ENCODE results near the gene TMEM117. TPM values are rescaled to one million over a fixed set of nuclear protein-coding genes. Genes with fewer than 3 reads are reported as not detected.
"Not testable (repeated sequence)": the region's sequence is repeated elsewhere in the genome, so short reads cannot be mapped to it uniquely, and the experiment has no call there.

The TMEM117 gene
- total and polyA plus RNA-seq, 2 donors (not counting 3 experiments of a cell fraction or from before 2014, with no cell fraction given): 1.2 to 3.8 TPM

GRCh38 chr12:44036875-44037443 lies 201.1 kb downstream of the TMEM117 start:
- FAIRE-seq (no peak), DNase-seq (ENCODE audit: low read depth, low spot score) (no peak)
- Histone ChIP-seq H3K27ac (ENCODE audit: insufficient read depth, low read depth, low read length) (no peak overlapping the region), H3K4me2 (ENCODE audit: insufficient read depth, low read length) (no peak overlapping the region), H3K9me3 (replicated peaks; ENCODE audit: control insufficient read depth, insufficient read depth, low read length) (no peaks in the 10 kb centered on the region), H4K20me1 (replicated peaks; ENCODE audit: control insufficient read depth, extremely low read depth, insufficient read depth, low read length) (no peaks in the 10 kb centered on the region), H3K9ac (replicated peaks; ENCODE audit: extremely low read depth, insufficient read depth, low read length) (no peak overlapping the region), H3K79me2 (ENCODE audit: control insufficient read depth, insufficient read depth, low read length) (no peaks in the 10 kb centered on the region), H3K36me3 (ENCODE audit: control insufficient read depth in 2 of 2, extremely low read depth in 1 of 2, insufficient read depth in 2 of 2, low read length in 2 of 2) (no peaks in the 10 kb centered on the region), H3K9me1 (replicated peaks; ENCODE audit: control insufficient read depth, extremely low read depth, insufficient read depth, low read length) (no peaks in the 10 kb centered on the region), H3K4me1 (ENCODE audit: control insufficient read depth, extremely low read depth, insufficient read depth, low read length) (no peaks in the 10 kb centered on the region), H3K4me3 (replicated peaks in 1 of 3; ENCODE audit: insufficient read depth in 1 of 3, low read depth in 1 of 3, low read length in 3 of 3) (no peak overlapping the region), H2AFZ (ENCODE audit: low read depth, low read length) (no peak overlapping the region), H3K27me3 (ENCODE audit: control insufficient read depth in 2 of 2, insufficient read depth in 2 of 2, low read length in 2 of 2) (no peaks in the 10 kb centered on the region)
- BruUV-seq (replicated peaks): no TSS peak
- CTCF ChIA-PET: no interaction called here
- intact Hi-C loops (cut with micrococcal nuclease) (no loop called here), dilution Hi-C loops (cut with MboI; ENCODE audit: extremely low pct_ligation_motif_present, low sequenced_read_pairs) (no loop called here)
- no peak for TF ChIP-seq JUN (IDR thresholded peaks at IDR 0.05; ENCODE audit: borderline replicate concordance, insufficient read depth, insufficient read length, low read depth)
- TF ChIP-seq FOS (IDR thresholded peaks at IDR 0.05; ENCODE audit: borderline replicate concordance, insufficient read depth, low read length): no peak
- TF ChIP-seq EZH2 (IDR thresholded peaks at IDR 0.05; ENCODE audit: borderline replicate concordance, low read depth, low read length, severe bottlenecking): no peak
- POLR2A ChIA-PET: no interaction called here

GRCh38 chr12:44038411-44038810 lies 202.5 kb downstream of the TMEM117 start:
- intact Hi-C loops (cut with micrococcal nuclease) (no loop called here), dilution Hi-C loops (cut with MboI; ENCODE audit: extremely low pct_ligation_motif_present, low sequenced_read_pairs) (no loop called here)
- no peaks in the 10 kb centered on the region for H3K9me3 ChIP-seq (replicated peaks; ENCODE audit: control insufficient read depth, insufficient read depth, low read length)
- ChIA-PET POLR2A (no interaction called here), CTCF (no interaction called here)
- DNase-seq (ENCODE audit: low read depth, low spot score) (no peak), FAIRE-seq (no peak)
- no peaks in the 10 kb centered on the region for H3K4me1 ChIP-seq (ENCODE audit: control insufficient read depth, extremely low read depth, insufficient read depth, low read length)
- TF ChIP-seq MYC (IDR thresholded peaks at IDR 0.05; ENCODE audit: low read depth, low read length): no peak
- no peak for TF ChIP-seq EZH2 (IDR thresholded peaks at IDR 0.05; ENCODE audit: borderline replicate concordance, low read depth, low read length, severe bottlenecking)
- TF ChIP-seq CTCF (IDR thresholded peaks at IDR 0.05; ENCODE audit: extremely low read depth in 1 of 2, insufficient read depth in 1 of 2, low read depth in 1 of 2, low read length in 2 of 2): no peak
- no peak for TF ChIP-seq FOS (IDR thresholded peaks at IDR 0.05; ENCODE audit: borderline replicate concordance, insufficient read depth, low read length)
- TF ChIP-seq POLR2A (IDR thresholded peaks at IDR 0.05; ENCODE audit: low read depth, low read length): no peak
- no peak for TF ChIP-seq JUN (IDR thresholded peaks at IDR 0.05; ENCODE audit: borderline replicate concordance, insufficient read depth, insufficient read length, low read depth)
- TF ChIP-seq MAX (IDR thresholded peaks at IDR 0.05; ENCODE audit: insufficient read depth, insufficient read length): no peak
- no peak for TF ChIP-seq POLR2AphosphoS5 (IDR thresholded peaks at IDR 0.05; ENCODE audit: insufficient read depth, low read depth, low read length)
- TF ChIP-seq GATA2 (IDR thresholded peaks at IDR 0.05; ENCODE audit: insufficient read depth, insufficient read length, low read depth, low read length): no peak
- H3K4me2 ChIP-seq (ENCODE audit: insufficient read depth, low read length): no peak overlapping the region
- no peaks in the 10 kb centered on the region for H4K20me1 ChIP-seq (replicated peaks; ENCODE audit: control insufficient read depth, extremely low read depth, insufficient read depth, low read length)
- no TSS peak for BruUV-seq (replicated peaks)
- no peak overlapping the region for H3K4me3 ChIP-seq (replicated peaks in 1 of 3; ENCODE audit: insufficient read depth in 1 of 3, low read depth in 1 of 3, low read length in 3 of 3)
- no peak overlapping the region for H2AFZ ChIP-seq (ENCODE audit: low read depth, low read length)
- no peaks in the 10 kb centered on the region for H3K27me3 ChIP-seq (ENCODE audit: control insufficient read depth in 2 of 2, insufficient read depth in 2 of 2, low read length in 2 of 2)
- H3K9me1 ChIP-seq (replicated peaks; ENCODE audit: control insufficient read depth, extremely low read depth, insufficient read depth, low read length): no peaks in the 10 kb centered on the region
- H3K9ac ChIP-seq (replicated peaks; ENCODE audit: extremely low read depth, insufficient read depth, low read length): no peak overlapping the region
- H3K79me2 ChIP-seq (ENCODE audit: control insufficient read depth, insufficient read depth, low read length): no peaks in the 10 kb centered on the region
- no peaks in the 10 kb centered on the region for H3K36me3 ChIP-seq (ENCODE audit: control insufficient read depth in 2 of 2, extremely low read depth in 1 of 2, insufficient read depth in 2 of 2, low read length in 2 of 2)
- no peak overlapping the region for H3K27ac ChIP-seq (ENCODE audit: insufficient read depth, low read depth, low read length)

- H3K27me3 ChIP-seq (ENCODE audit: control insufficient read depth in 2 of 2, insufficient read depth in 2 of 2, low read length in 2 of 2); DNase-seq (ENCODE audit: low read depth, low spot score); intact Hi-C loops (cut with micrococcal nuclease); H3K9ac ChIP-seq (replicated peaks; ENCODE audit: extremely low read depth, insufficient read depth, low read length); FAIRE-seq; H3K36me3 ChIP-seq (ENCODE audit: control insufficient read depth in 2 of 2, extremely low read depth in 1 of 2, insufficient read depth in 2 of 2, low read length in 2 of 2); H3K79me2 ChIP-seq (ENCODE audit: control insufficient read depth, insufficient read depth, low read length); BruUV-seq (replicated peaks); CTCF ChIA-PET; H3K4me3 ChIP-seq (replicated peaks in 1 of 3; ENCODE audit: insufficient read depth in 1 of 3, low read depth in 1 of 3, low read length in 3 of 3); H3K27ac ChIP-seq (ENCODE audit: insufficient read depth, low read depth, low read length); H4K20me1 ChIP-seq (replicated peaks; ENCODE audit: control insufficient read depth, extremely low read depth, insufficient read depth, low read length); H3K4me2 ChIP-seq (ENCODE audit: insufficient read depth, low read length); H2AFZ ChIP-seq (ENCODE audit: low read depth, low read length); H3K9me1 ChIP-seq (replicated peaks; ENCODE audit: control insufficient read depth, extremely low read depth, insufficient read depth, low read length); dilution Hi-C loops (cut with MboI; ENCODE audit: extremely low pct_ligation_motif_present, low sequenced_read_pairs); H3K9me3 ChIP-seq (replicated peaks; ENCODE audit: control insufficient read depth, insufficient read depth, low read length); POLR2A ChIA-PET; H3K4me1 ChIP-seq (ENCODE audit: control insufficient read depth, extremely low read depth, insufficient read depth, low read length): not testable (repeated sequence)
These were observed 208.6 kb downstream of the TMEM117 start for GRCh38 chr12:44044491-44044890.

Data from endothelial cell of umbilical vein (primary cell).